GM12873 (cell line): Measurements from ENCODE around the gene XRCC3.

Experiments used
- TF ChIP-seq, protein P1 (sequence below): IDR thresholded peaks from 2 replicates; pipeline ENCODE4 v1.5.1; 2012; ENCODE audit warnings: low read depth, mild to moderate bottlenecking, moderate library complexity, low read length, control low read depth; ENCODE audit not compliant: insufficient read depth; ENCODE audit errors: missing control alignments

XRCC3 gene

DNA sequence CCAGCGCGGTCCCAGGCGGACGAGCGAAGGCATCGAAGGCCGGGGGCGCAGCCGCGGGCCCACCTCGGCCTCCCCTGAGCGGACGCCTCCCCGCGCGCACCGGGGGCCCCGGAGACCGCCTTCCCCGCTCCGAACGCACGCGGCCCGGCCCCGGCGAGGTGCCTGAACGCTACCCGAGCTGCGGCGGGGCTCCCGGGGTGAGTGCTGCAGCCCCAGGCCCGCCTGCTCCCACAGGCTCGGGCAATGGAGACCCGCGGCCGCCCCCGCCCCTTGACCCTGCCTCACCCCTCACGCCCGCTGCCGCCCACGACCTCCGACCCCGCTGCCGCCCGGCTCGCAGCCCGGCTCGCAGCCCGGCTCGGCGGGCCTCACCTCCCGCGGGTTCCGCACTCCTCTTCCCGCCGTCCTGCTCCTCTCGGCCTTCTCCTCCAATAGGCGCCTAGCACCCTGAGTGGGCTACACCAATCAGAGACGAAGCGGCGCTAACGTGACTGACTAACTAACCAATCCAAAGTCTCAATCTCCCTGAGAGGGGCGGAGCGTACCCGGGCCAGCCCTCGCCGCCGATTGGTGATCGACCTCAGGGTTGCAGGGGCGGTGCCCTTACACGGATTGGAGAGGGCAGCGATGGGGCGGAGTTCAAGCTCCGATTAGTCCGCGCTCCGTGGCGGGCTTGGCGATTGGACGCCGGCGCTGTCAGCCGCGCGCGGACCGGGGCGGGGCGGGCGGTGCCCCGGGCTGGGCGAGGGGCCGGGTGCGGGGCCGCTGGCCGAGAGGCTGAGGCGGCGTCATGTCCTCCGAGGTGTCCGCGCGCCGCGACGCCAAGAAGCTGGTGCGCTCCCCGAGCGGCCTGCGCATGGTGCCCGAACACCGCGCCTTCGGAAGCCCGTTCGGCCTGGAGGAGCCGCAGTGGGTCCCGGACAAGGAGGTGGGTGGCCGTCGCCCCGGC lies at the start of gene XRCC3, which contains the start of gene ZFYVE21:
XRCC3 (minus strand) TSS at position 400 of the 949 bp plus-strand sequence. CDS start 4,364 bp downstream, outside the sequence.
ZFYVE21 (plus strand) TSS at position 759 of the 949 bp plus-strand sequence; CDS start at position 791, 32 bp downstream.
- TF ChIP-seq, protein P1, sequence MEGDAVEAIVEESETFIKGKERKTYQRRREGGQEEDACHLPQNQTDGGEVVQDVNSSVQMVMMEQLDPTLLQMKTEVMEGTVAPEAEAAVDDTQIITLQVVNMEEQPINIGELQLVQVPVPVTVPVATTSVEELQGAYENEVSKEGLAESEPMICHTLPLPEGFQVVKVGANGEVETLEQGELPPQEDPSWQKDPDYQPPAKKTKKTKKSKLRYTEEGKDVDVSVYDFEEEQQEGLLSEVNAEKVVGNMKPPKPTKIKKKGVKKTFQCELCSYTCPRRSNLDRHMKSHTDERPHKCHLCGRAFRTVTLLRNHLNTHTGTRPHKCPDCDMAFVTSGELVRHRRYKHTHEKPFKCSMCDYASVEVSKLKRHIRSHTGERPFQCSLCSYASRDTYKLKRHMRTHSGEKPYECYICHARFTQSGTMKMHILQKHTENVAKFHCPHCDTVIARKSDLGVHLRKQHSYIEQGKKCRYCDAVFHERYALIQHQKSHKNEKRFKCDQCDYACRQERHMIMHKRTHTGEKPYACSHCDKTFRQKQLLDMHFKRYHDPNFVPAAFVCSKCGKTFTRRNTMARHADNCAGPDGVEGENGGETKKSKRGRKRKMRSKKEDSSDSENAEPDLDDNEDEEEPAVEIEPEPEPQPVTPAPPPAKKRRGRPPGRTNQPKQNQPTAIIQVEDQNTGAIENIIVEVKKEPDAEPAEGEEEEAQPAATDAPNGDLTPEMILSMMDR, result no peak

- TF ChIP-seq, protein P1, result no peak
Observed at GRCh38 chr14:103763730-103764488, 48.7 kb upstream of the XRCC3 start.

DNA sequence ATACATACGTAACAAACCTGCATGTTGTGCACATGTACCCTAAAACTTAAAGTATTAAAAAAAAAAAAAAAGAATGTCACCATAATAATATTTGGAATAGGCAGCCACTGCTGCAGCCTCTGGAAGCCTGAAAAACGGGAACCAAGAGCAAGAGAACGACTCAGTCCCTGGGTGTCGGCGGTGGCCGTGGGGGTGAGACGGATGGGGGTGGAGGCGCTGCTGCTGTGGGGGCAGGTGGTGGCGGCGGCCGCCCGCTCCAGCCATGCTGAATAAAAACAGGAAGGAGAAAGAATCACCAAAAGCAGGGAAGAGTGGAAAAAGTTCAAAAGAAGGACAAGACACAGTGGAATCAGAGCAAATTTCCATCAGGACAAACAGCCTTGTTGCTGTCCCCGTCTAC lies 47.3 kb upstream of the XRCC3 start:
- TF ChIP-seq, protein P1, result no peak

DNA sequence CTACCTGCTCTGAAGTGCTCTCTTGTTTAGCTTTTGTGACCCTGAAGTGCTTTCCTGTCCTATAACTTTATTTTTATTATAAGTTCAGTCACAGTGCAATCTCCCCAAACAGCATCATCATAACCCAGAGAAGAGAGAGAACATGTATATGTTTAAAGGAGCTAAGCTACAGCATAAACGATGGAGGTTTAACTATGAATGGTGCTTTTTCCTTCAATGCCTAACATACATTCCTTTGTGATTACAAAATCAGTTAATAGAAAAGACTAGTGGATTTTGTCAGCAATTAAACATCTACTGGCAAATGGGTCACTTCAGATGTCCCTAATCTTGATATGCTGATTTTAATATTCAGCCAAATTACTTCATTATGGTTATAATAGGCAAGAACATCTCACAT lies 46.8 kb upstream of the XRCC3 start:
- TF ChIP-seq, protein P1, result no peak

DNA sequence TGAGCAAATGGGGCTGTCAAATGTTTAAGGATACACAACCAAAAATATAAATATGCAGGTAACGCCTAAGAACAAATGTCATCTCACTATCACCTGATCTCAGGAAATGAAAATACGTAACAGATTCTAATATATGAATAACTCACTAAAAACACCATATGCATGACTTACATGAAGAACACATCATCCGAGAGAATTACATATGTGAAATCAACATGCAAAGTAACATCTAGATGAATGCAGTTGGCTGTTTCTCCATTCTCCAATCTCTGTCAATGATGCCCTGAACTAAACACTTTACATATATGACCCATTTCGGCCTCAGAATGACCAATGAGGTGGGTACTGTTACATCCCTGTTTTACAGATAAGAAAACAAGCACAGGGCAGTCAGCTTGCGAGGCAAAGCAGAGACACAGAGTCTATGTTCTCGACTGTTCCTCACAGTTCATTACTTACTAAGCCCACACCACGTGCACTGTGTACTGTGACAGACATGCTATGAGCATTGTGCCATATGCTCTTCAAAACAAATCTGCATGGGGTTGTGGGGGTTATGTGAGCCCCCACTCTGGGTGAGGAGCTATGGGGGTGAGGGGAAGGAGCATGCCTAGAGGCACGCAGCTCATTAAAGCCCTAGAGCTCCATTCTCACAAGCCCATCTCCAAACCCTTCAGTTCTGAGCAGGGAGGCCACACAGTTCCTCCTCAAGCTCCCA lies 43.0 kb upstream of the XRCC3 start:
- TF ChIP-seq, protein P1, result no peak

- TF ChIP-seq, protein P1, result no peak
Observed at GRCh38 chr14:103755060-103755459, 39.8 kb upstream of the XRCC3 start.
